Esophagus muscularis mucosa (tissue), 4 donors: ENCODE results near the gene MED26. TPM values are rescaled to one million over a fixed set of nuclear protein-coding genes. Genes with fewer than 3 reads are reported as not detected.

Experiments used
- DNase-seq: peaks from one replicate; pipeline ENCODE4 v3.0.0-alpha.2; 2017; ENCODE audit errors: extremely low spot score
- H3K27ac ChIP-seq, 4 donors: fragments of 200-600 bp; sonication (generic); replicated peaks in 1 of 4; 1 replicate in 3 of 4; 2 replicates in 1 of 4; pipeline ENCODE4 v1.5.1; 2016 to 2019; ENCODE audit warnings: mild to moderate bottlenecking in 1 of 4
- H3K27me3 ChIP-seq, 4 donors: fragments of 200-600 bp; sonication (generic); one replicate each; pipeline versions ENCODE4 v1.5.1 to v1.6.0; 2016 to 2019
- H3K36me3 ChIP-seq, 4 donors: fragments of 200-600 bp; sonication (generic); one replicate each; pipeline ENCODE4 v1.5.1; 2016 to 2019
- H3K4me1 ChIP-seq, 4 donors: fragments of 200-600 bp; sonication (generic); one replicate each; pipeline ENCODE4 v1.5.1; 2016 to 2019
- H3K4me3 ChIP-seq, 4 donors: fragments of 200-600 bp; sonication (generic); 1 replicate in 2 of 4; 2 replicates in 2 of 4; pipeline ENCODE4 v1.5.1; 2016 to 2019; ENCODE audit warnings: mild to moderate bottlenecking in 4 of 4, moderate library complexity in 1 of 4
- H3K9me3 ChIP-seq, 4 donors: fragments of 200-600 bp; sonication (generic); 1 replicate in 3 of 4; 2 replicates in 1 of 4; pipeline ENCODE4 v1.5.1; 2016 to 2019
- EP300 ChIP-seq: sonication (generic); formaldehyde crosslinking; IDR thresholded peaks from one replicate; pipeline ENCODE4 v1.6.1; 2017; ENCODE audit warnings: antibody characterized with exemption
- POLR2A ChIP-seq: fragments of 450-650 bp; IDR thresholded peaks from one replicate; pipeline ENCODE4 v1.6.1; 2017; ENCODE audit warnings: antibody characterized with exemption, moderate library complexity, mild to moderate bottlenecking, low read depth
- POLR2AphosphoS5 ChIP-seq, 2 donors: sonication (generic); formaldehyde crosslinking; IDR thresholded peaks; one replicate each; pipeline ENCODE4 v1.6.1; 2017; ENCODE audit warnings: antibody characterized with exemption in 2 of 2
- WGBS: methylation state at CpG from one replicate; pipeline ENCODE4 v1.1.5; 2018; 5-methylcytosine and 5-hydroxymethylcytosine counted together
- intact Hi-C: fragments of 100-400 bp; cut with DNase I; formaldehyde crosslinking; loops from one replicate; pipeline ENCODE4 v1.15.1; 2023
- total RNA-seq, 4 donors: library from RNA; depleted of rRNA; stranded (reverse); fragments of >200 nt; gene quantifications; one replicate each; pipeline versions ENCODE4 v1.1.0 to v1.2.1, GENCODE V29; 2016
- TF ChIP-seq, protein P1 (sequence below), 3 experiments: fragments of 200-600 bp in 2 of 3; fragments of 450-650 bp in 1 of 3; sonication (generic) in 2 of 3; IDR thresholded peaks; one replicate each; pipeline ENCODE4 v1.5.1; 2017 to 2019; ENCODE audit warnings: antibody characterized with exemption in 3 of 3, mild to moderate bottlenecking in 2 of 3, moderate library complexity in 1 of 3

MED26 gene
- total RNA-seq, 4 donors from 2014 or later = 4.2 to 11.7 (median 8.8) TPM

DNA sequence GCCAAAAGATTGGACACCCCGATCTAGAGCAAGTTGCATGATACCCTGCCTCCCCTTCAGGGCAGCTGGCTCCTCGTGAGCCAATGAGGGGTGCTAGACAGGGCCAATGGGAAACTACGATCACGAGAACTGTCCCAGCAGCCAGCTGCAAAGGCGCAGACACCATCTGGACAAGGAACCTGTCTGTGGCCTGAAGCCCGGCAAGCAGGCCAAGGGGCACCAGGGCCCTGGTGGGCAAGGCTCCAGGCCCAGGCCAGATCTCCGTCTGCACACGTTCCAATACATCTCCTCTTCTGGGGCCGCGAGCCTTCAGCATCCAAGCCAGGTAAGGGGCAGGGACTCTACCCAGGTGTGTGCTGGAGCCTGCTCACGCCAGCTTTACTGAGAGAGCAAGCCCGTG lies 20.2 kb downstream of the MED26 start:
- Histone ChIP-seq H3K36me3 (no peaks in the 10 kb centered on the region), H3K4me1 (peaks cover 53 to 78% (median 59%) of the 10 kb centered on the region in 4 donors), H3K4me3 (no peak overlapping the region), H3K27me3 (no peaks in the 10 kb centered on the region), H3K27ac (peak overlapping the region; percentile 68 to 77 (median 72)), H3K9me3 (no peaks in the 10 kb centered on the region)
- WGBS = 86% methylated on average over 11 of the region's 12 CpGs
- intact Hi-C loops = no loop called here
- TF ChIP-seq, protein P1, sequence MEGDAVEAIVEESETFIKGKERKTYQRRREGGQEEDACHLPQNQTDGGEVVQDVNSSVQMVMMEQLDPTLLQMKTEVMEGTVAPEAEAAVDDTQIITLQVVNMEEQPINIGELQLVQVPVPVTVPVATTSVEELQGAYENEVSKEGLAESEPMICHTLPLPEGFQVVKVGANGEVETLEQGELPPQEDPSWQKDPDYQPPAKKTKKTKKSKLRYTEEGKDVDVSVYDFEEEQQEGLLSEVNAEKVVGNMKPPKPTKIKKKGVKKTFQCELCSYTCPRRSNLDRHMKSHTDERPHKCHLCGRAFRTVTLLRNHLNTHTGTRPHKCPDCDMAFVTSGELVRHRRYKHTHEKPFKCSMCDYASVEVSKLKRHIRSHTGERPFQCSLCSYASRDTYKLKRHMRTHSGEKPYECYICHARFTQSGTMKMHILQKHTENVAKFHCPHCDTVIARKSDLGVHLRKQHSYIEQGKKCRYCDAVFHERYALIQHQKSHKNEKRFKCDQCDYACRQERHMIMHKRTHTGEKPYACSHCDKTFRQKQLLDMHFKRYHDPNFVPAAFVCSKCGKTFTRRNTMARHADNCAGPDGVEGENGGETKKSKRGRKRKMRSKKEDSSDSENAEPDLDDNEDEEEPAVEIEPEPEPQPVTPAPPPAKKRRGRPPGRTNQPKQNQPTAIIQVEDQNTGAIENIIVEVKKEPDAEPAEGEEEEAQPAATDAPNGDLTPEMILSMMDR (IDR thresholded peaks at IDR 0.05) = no peak
- no peak for TF ChIP-seq POLR2AphosphoS5 (IDR thresholded peaks at IDR 0.05)
- TF ChIP-seq EP300 = no peak
- TF ChIP-seq POLR2A = no peak
- no peak for DNase-seq

DNA sequence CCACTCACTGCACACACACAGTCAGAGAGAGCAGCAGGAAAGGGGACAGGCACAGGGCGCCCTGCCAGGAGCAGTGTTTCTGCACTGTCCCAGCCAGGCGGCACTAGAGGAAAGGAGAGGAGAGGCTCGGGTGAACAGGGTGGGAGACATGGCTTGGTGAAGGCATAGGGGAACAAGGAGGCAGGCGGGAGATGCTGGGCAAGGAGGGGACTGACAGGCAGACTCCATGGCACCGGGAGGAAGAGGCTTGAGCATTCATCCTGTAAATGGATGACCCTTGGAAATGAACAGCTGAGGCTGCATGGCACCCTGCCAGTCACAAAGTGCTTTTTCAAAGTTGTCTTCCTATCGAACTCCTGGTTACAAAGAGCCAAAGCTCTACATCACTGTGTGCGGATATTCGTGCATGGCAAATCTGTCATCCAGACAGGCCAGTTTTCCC lies 22.4 kb downstream of the MED26 start:
- no peak for DNase-seq
- no peak for TF ChIP-seq POLR2A
- no peak for TF ChIP-seq POLR2AphosphoS5 (IDR thresholded peaks at IDR 0.05)
- TF ChIP-seq, protein P1 (IDR thresholded peaks at IDR 0.05) = peak in 2 of 3 experiments; percentile 14 to 25
- no peak for TF ChIP-seq EP300
- Histone ChIP-seq H3K4me3 (no peak overlapping the region), H3K4me1 (peaks cover 46 to 73% (median 53%) of the 10 kb centered on the region in 4 donors), H3K27me3 (no peaks in the 10 kb centered on the region), H3K27ac (peak overlapping the region in 3 of 4 donors; percentile 3 to 47 (median 32)), H3K36me3 (no peaks in the 10 kb centered on the region), H3K9me3 (no peaks in the 10 kb centered on the region)
- intact Hi-C loops = no loop called here
- WGBS = 43% methylated on average over 8 of the region's 8 CpGs

DNA sequence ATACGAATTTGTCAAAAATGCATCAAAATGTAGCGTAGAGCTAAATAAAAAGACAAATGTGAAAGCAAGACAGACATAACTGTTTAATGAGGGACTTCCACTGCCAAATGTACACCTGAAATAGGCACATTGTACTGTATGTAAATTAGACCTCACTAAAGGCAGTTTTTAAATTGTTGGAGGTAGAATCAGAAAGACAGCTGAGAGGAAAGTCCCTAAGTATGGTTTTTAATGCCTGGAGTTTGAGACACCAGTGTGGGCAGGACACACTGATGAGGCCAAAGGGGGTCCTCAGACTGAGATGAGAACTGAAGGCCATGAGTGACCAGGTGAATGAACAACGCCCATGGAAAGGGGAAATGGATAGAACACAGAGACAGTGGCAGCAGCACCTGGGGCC lies 22.9 kb downstream of the MED26 start:
- intact Hi-C loops = no loop called here
- Histone ChIP-seq H3K36me3 (no peaks in the 10 kb centered on the region), H3K4me3 (no peak overlapping the region), H3K9me3 (no peaks in the 10 kb centered on the region), H3K27ac (peak overlapping the region in 2 of 4 donors; percentile 32 to 47), H3K4me1 (peaks cover 43 to 77% (median 57%) of the 10 kb centered on the region in 4 donors), H3K27me3 (no peaks in the 10 kb centered on the region)
- TF ChIP-seq POLR2AphosphoS5 (IDR thresholded peaks at IDR 0.05) (no peak), POLR2A (no peak), EP300 (no peak)
- TF ChIP-seq, protein P1 (IDR thresholded peaks at IDR 0.05) = no peak
- DNase-seq = no peak
- WGBS = 84% methylated on average over 3 of the region's 3 CpGs

DNA sequence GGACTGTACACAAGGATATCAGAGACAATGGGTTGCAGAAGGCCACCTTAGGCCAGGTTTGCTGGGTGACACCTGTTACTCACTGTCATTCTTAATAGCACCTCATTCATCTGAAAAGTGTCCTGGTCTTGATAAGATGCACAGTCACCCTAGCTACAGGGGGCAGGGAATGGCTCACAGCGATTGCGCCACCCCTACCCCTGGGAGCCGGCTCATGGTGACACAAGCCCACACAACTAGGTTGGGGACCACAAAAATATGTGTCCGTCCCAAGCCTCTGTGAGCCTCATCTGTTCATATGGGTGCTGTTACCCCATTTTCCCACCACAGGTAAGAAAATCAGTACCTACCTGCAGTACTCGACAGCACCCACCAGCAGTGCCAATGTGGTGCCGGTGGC lies 23.4 kb downstream of the MED26 start:
- H3K27ac ChIP-seq = no peak overlapping the region
- no peaks in the 10 kb centered on the region for H3K9me3 ChIP-seq
- whole genome bisulfite sequencing = 90% methylated on average over 6 of the region's 6 CpGs
- no peaks in the 10 kb centered on the region for H3K27me3 ChIP-seq
- no peak for TF ChIP-seq POLR2A
- no peak for TF ChIP-seq EP300
- TF ChIP-seq POLR2AphosphoS5 (IDR thresholded peaks at IDR 0.05) = no peak
- TF ChIP-seq, protein P1 (IDR thresholded peaks at IDR 0.05) = no peak
- no peaks in the 10 kb centered on the region for H3K36me3 ChIP-seq
- intact Hi-C loops = no loop called here
- H3K4me3 ChIP-seq = no peak overlapping the region
- peaks cover 48 to 82% (median 62%) of the 10 kb centered on the region in 4 donors for H3K4me1 ChIP-seq
- DNase-seq = no peak

DNA sequence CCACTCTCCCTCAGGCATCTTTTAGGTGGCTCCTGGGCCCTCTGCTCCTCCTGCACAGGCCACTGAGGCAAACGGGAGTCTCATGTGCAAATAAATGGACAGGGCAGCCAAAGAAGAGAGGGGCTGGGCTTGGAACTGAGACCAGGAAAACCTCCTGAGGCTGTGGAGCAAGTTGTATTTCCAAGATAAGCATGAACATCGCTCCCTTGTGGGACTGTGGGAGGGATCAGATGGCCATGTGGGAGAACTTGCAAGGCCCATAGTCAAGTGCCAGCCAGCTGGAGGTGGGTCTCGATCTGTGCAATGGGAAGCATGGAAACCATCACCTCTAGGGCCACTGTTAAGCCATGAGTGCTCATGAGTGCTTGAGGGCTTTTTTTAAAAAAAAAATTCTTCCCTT lies 24.9 kb downstream of the MED26 start:
- H3K27ac ChIP-seq = no peak overlapping the region
- no peak for TF ChIP-seq EP300
- TF ChIP-seq, protein P1 (IDR thresholded peaks at IDR 0.05) = no peak
- no peak for TF ChIP-seq POLR2A
- no peak for TF ChIP-seq POLR2AphosphoS5 (IDR thresholded peaks at IDR 0.05)
- no peaks in the 10 kb centered on the region for H3K27me3 ChIP-seq
- DNase-seq = no peak
- WGBS = 68% methylated on average over 2 of the region's 3 CpGs
- H3K9me3 ChIP-seq = no peaks in the 10 kb centered on the region
- H3K36me3 ChIP-seq = no peaks in the 10 kb centered on the region
- H3K4me3 ChIP-seq = no peak overlapping the region
- H3K4me1 ChIP-seq = peaks cover 51 to 88% (median 65%) of the 10 kb centered on the region in 4 donors
- intact Hi-C loops = no loop called here
